Measurements from ENCODE around the gene HRH1. TPM values are rescaled to one million over a fixed set of nuclear protein-coding genes. Genes with fewer than 3 reads are reported as not detected.
A peak's percentile ranks its signal among the peaks of the same experiment; 100 is the strongest.

Gene HRH1
- total RNA-seq, 1 experiment from 2014 or later: 11.0 TPM

DNA sequence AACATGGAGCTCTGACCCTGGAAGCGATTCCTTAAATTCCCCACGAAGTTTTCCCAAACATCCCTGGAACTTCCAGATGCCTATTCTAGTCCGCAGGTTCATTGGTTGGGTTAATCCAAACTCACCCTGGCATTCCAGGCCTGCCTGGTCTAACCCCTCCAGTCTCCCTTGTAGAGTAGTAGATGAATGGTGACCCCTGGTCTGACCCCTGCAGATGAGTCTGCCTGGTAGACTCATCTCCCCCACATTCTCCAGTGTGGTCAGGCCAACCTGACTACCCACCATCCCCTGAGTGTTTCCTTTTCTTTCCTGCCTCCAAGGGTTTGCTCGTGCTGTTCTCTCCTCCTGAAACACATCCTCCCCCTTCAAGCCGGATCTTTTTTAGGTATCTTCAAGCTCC lies 10.8 kb upstream of the HRH1 start:
- CTCF ChIA-PET: interaction anchor here (0.6 to 0.9 kb wide), 2 partner anchors 93 to 380 kb away, joined by 3 read pairs; no protein-coding TSS in a partner anchor
- H3K9me3 Mint-ChIP-seq (ENCODE audit: unreplicated experiment): no peaks in the 10 kb centered on the region
- TF ChIP-seq, protein P1, sequence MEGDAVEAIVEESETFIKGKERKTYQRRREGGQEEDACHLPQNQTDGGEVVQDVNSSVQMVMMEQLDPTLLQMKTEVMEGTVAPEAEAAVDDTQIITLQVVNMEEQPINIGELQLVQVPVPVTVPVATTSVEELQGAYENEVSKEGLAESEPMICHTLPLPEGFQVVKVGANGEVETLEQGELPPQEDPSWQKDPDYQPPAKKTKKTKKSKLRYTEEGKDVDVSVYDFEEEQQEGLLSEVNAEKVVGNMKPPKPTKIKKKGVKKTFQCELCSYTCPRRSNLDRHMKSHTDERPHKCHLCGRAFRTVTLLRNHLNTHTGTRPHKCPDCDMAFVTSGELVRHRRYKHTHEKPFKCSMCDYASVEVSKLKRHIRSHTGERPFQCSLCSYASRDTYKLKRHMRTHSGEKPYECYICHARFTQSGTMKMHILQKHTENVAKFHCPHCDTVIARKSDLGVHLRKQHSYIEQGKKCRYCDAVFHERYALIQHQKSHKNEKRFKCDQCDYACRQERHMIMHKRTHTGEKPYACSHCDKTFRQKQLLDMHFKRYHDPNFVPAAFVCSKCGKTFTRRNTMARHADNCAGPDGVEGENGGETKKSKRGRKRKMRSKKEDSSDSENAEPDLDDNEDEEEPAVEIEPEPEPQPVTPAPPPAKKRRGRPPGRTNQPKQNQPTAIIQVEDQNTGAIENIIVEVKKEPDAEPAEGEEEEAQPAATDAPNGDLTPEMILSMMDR (IDR thresholded peaks at IDR 0.05; ENCODE audit: unreplicated experiment): no peak
- no peak overlapping the region for H3K27ac Mint-ChIP-seq (ENCODE audit: low read depth, unreplicated experiment)
- peaks cover 21% of the 10 kb centered on the region for H3K4me1 Mint-ChIP-seq (ENCODE audit: insufficient read depth, unreplicated experiment)
- H3K4me3 Mint-ChIP-seq (ENCODE audit: unreplicated experiment): no peak overlapping the region
- intact Hi-C loops (cut with micrococcal nuclease): no loop called here
- H3K36me3 Mint-ChIP-seq (ENCODE audit: insufficient read depth, unreplicated experiment): no peaks in the 10 kb centered on the region
- no peaks in the 10 kb centered on the region for H3K27me3 Mint-ChIP-seq (ENCODE audit: insufficient read depth, unreplicated experiment)
- no peak for DNase-seq (ENCODE audit: unreplicated experiment)
- no TSS peak for BruUV-seq (replicated peaks)
- POLR2A ChIA-PET: no interaction called here

DNA sequence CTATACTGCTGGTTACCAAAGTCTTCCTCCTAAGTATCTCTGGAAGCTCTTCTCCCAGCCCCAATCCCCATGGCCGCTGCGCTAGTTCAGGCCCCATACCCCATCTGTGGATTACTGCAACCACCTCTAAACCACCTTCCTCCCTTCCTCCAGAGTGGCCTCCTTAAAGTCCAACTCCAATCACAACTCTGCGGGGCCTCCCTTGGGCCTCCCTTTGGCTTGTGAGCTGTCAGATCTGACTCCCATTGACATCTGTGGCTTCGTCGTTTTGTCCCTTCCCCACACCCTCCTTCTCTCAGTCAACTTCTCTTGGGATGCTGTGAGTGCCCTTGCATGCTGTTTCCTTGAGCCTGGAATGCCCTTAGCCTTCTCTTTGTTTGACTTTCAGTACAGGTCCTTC lies 9.3 kb upstream of the HRH1 start:
- no TSS peak for BruUV-seq (replicated peaks)
- no peak for DNase-seq (ENCODE audit: unreplicated experiment)
- intact Hi-C loops (cut with micrococcal nuclease): no loop called here
- H3K4me3 Mint-ChIP-seq (ENCODE audit: unreplicated experiment): no peak overlapping the region
- TF ChIP-seq, protein P1 (IDR thresholded peaks at IDR 0.05; ENCODE audit: unreplicated experiment): no peak
- H3K4me1 Mint-ChIP-seq (ENCODE audit: insufficient read depth, unreplicated experiment): peaks cover 15% of the 10 kb centered on the region
- H3K36me3 Mint-ChIP-seq (ENCODE audit: insufficient read depth, unreplicated experiment): no peaks in the 10 kb centered on the region
- no peak overlapping the region for H3K27ac Mint-ChIP-seq (ENCODE audit: low read depth, unreplicated experiment)
- POLR2A ChIA-PET: no interaction called here
- H3K27me3 Mint-ChIP-seq (ENCODE audit: insufficient read depth, unreplicated experiment): no peaks in the 10 kb centered on the region
- H3K9me3 Mint-ChIP-seq (ENCODE audit: unreplicated experiment): no peaks in the 10 kb centered on the region
- CTCF ChIA-PET: interaction anchor here (1.0 to 1.1 kb wide), 2 partner anchors 10 to 84 kb away, joined by 4 to 5 read pairs; no protein-coding TSS in a partner anchor

DNA sequence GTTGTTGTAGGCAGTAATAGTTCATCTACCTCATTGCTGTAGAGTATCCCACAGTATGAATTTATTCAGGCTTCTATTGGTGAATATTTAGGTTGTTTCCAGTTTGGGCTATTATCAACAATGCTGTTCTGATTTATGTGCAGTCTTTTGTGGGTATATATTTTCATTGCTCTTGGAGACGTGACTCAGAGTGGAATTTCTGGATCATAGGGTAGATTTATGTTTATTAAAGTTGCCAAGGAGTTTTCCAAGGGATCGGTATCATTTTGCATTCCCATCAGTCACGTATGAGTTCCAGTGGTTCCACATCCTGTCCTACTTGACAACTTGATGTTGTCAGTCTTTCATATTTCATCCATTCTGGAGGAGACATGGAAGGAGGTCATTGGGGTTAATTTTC lies 8.4 kb upstream of the HRH1 start:
- Mint-ChIP-seq H3K27me3 (ENCODE audit: insufficient read depth, unreplicated experiment) (no peaks in the 10 kb centered on the region), H3K4me1 (ENCODE audit: insufficient read depth, unreplicated experiment) (peaks cover 7% of the 10 kb centered on the region), H3K36me3 (ENCODE audit: insufficient read depth, unreplicated experiment) (no peaks in the 10 kb centered on the region), H3K27ac (ENCODE audit: low read depth, unreplicated experiment) (peak overlapping the region; percentile 9), H3K9me3 (ENCODE audit: unreplicated experiment) (no peaks in the 10 kb centered on the region), H3K4me3 (ENCODE audit: unreplicated experiment) (no peak overlapping the region)
- ChIA-PET POLR2A (no interaction called here), CTCF (no interaction called here)
- TF ChIP-seq, protein P1 (IDR thresholded peaks at IDR 0.05; ENCODE audit: unreplicated experiment): no peak
- peak; percentile 58 for DNase-seq (ENCODE audit: unreplicated experiment)
- intact Hi-C loops (cut with micrococcal nuclease): no loop called here
- BruUV-seq (replicated peaks): no TSS peak

DNA sequence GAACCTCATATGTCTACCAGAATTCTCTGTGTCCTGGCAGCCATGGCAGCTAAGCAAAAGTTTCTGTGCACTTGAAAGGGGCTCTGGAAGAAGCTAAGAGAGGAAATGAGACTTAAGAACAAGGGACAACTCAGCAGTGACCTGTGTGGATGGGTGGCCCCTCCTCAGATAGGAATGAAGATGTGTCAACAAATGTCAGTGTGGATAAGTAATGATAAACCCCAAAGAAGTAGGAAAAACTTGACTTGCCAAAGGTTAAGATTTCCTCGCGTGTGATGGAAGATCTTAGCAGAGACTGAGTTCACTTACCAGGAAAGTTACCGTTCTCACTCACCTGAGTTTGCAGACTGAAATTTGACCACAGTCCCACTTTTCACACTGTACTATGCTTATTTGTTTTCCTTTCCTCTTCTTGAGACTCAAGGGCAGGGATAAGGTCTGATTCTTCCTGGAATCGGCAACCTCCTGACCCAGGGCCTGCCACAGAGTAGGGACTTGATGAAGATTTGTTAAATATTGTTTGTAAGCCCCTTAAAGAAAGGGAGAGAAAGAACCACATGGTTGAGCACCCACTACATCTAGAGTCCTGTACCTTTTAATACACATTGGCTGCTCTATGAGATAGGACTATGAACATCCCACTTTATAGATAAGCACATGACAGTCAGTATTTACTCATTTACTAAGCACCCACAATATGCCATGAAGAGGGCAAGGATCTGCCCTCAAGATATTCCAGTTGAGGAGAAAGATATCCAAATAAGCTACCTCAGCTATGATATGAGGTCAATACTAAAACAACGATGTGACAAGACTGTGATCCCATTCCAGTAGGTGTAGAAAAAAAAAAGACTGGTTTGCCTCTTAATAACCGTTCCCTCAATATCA lies 7.3 kb upstream of the HRH1 start:
- peak overlapping the region; percentile 9 for H3K27ac Mint-ChIP-seq (ENCODE audit: low read depth, unreplicated experiment)
- H3K4me1 Mint-ChIP-seq (ENCODE audit: insufficient read depth, unreplicated experiment): peaks cover 5% of the 10 kb centered on the region
- no peaks in the 10 kb centered on the region for H3K27me3 Mint-ChIP-seq (ENCODE audit: insufficient read depth, unreplicated experiment)
- H3K4me3 Mint-ChIP-seq (ENCODE audit: unreplicated experiment): no peak overlapping the region
- intact Hi-C loops (cut with micrococcal nuclease): no loop called here
- no peaks in the 10 kb centered on the region for H3K36me3 Mint-ChIP-seq (ENCODE audit: insufficient read depth, unreplicated experiment)
- H3K9me3 Mint-ChIP-seq (ENCODE audit: unreplicated experiment): no peaks in the 10 kb centered on the region
- ChIA-PET POLR2A (no interaction called here), CTCF (interaction anchor here (3.5 kb wide), 1 partner anchor 87 kb away, joined by 12 read pairs; no protein-coding TSS in a partner anchor)
- BruUV-seq (replicated peaks): no TSS peak
- no peak for DNase-seq (ENCODE audit: unreplicated experiment)
- TF ChIP-seq, protein P1 (IDR thresholded peaks at IDR 0.05; ENCODE audit: unreplicated experiment): no peak

All from MCF 10A (cell line).